Left renal pelvis (tissue), 4 donors: ENCODE results near the gene RSPRY1. TPM values are rescaled to one million over a fixed set of nuclear protein-coding genes. Genes with fewer than 3 reads are reported as not detected.
"Not testable (repeated sequence)": the region's sequence is repeated elsewhere in the genome, so short reads cannot be mapped to it uniquely, and the experiment has no call there.

Source experiments
- DNase-seq, 4 donors: peaks; one replicate each; pipeline ENCODE4 v3.0.0-alpha.2; 2013; ENCODE audit warnings: low read depth in 4 of 4, low spot score in 3 of 4
- polyA plus RNA-seq, 4 donors: library from polyadenylated mRNA; unstranded; fragments of 120-200 nt; gene quantifications; one replicate each; pipeline ENCODE4 v1.2.1, GENCODE V29; 2013; ENCODE audit not compliant: insufficient read length in 4 of 4

Gene RSPRY1
- polyA plus RNA-seq, 4 donors = 36.0 to 52.2 (median 48.9) TPM

DNA sequence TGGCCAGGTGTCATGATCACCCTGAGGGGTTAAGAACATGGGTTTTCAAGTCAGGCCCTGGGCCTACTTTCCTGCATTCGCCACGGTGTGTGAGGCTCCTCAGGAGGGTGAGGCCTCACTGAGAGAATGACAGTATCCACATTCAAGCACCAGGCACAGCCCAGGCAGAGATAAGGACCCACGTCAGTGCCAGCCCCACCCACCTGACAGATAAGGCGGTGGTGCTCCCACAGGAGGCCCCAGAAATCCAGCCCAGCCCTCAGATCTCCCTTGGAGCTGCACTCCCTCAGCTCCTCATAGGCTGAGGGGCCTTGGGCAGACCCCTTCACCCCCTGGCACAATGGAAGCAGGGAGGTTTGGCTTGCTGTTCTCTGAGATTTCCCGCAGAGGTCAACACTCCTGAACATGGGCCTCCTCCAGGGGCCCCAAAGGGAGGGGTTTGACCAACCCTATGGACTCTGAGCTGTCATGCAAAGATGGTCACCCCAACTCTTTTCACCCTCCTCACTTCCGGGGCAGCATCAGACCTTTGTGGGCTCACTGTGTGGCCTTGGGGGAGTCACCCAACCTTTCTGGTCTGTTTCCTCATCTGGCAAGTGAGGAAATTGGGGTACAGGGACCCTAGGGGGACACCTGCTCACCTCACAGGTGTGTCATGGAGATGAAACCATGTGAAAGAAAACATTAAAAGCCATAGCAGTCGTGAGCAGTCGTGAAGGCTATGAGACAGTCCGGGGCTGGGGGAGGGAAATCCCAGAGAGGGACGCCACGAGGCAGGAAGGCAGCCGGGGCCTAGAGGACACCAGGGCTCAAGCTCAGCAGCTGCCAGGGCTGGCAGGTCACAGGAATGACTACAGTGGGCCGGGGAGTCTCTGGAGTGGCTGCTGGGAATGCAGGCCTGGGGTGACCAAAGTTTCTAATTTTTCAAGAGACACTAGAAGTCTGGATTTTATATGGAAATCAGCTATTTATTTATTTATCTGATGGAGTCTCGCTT lies 83.0 kb downstream of the RSPRY1 start:
- no peak for DNase-seq

GRCh38 chr16:57270221-57271062 lies 84.3 kb downstream of the RSPRY1 start:
- DNase-seq = no peak

GRCh38 chr16:57271063-57271345 lies 84.9 kb downstream of the RSPRY1 start:
- no peak for DNase-seq

GRCh38 chr16:57271867-57272495 lies 85.9 kb downstream of the RSPRY1 start:
- DNase-seq = no peak

DNA sequence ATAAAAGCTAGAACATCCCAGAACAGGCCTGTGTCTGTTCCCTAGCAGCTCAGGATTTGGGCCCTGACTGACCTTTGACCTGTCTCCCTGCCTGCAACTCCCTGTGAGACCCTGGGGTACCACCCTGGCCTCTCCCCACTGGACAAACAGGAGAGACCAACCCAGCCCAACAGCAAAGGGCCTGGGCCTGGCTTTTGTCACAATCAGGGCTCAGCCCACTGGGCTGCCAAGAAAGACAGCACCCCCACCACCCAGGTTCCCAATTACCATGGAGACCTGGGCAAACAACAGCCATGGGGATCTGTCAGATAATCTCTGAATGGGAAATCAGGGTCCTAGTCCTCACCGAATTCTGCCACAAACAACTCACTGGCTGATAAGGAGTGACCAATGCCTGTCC lies 87.2 kb downstream of the RSPRY1 start:
- DNase-seq = no peak

GRCh38 chr16:57273826-57274225 lies 87.7 kb downstream of the RSPRY1 start:
- DNase-seq = no peak

GRCh38 chr16:57275946-57276345 lies 89.8 kb downstream of the RSPRY1 start:
- not testable (repeated sequence) for DNase-seq

GRCh38 chr16:57276596-57276995 lies 90.5 kb downstream of the RSPRY1 start:
- no peak for DNase-seq

DNA sequence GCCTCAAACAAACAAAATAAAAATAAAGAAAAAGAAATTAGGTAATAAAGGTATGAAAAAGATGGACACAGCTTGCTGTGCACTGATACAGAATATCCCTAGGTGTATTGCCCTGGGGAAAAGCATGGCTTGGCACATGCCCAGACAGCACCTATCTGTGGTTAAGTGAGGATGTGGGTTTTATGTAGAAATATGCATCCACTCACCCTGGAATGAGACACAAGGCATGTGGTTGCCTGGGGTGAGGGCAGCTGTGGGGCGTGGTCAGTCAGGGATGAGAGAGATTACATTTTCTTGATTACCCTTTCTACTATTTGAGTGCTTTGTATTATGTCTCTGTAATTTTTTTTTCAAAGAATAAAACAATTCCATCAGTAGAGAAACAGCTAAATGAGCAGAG lies 91.5 kb downstream of the RSPRY1 start:
- DNase-seq = no peak

GRCh38 chr16:57278494-57278893 lies 92.4 kb downstream of the RSPRY1 start:
- DNase-seq = no peak

- no peak for DNase-seq
Observed at GRCh38 chr16:57279780-57280638, 93.9 kb downstream of the RSPRY1 start.

DNA sequence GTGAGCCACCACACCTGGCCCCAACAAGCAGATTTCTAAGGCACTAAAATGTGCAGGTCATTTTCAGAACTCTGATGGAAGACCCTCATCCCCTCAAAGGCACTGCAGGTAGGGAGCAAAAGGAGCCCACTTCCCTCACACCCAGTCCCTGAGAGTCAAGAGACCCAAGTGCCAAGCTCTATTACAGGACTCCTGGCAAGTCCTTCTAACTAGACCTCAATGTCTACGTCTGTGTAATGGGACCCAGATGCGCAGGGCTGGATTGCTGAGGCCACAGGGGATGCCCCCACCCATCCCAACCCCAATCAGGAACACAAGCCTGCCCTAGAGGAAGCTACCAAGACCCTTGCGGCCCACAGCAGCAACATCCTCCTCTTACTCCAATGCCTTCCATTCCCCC lies 95.7 kb downstream of the RSPRY1 start:
- no peak for DNase-seq

DNA sequence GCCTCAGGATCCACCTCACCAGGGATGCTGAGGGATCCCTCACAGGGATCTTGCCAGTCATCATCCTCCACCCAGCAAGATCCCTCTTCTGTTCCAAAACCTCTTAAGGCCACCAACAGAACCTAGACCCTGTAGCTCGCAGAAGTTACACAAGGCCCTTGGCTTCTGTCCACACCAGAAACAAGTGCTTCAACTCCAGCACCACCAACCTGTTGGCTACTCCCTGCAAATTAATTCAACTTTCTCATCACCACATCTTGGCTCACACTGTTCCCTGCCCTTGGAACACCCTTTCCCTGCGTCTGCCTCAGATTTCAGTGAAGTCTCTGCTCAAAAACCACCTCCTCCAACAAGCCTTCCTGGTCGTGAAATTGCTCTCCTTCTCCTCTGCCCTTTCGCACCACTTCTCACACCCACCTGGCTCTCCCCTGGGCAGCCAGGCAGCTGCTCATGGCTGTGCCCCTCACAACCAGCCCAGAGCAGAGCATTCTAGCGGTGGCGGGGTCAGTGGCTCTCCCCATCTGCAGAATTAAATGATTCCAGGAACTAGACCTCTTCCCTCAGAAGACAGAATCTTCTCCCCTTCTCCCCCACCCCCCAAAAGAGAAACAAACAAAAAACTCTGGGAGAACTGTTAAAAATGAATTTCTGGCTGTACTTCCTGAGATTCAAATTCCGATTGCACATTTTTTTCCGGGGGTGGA lies 96.5 kb downstream of the RSPRY1 start:
- no peak for DNase-seq

GRCh38 chr16:57283214-57283958 lies 97.3 kb downstream of the RSPRY1 start:
- DNase-seq = no peak

DNA sequence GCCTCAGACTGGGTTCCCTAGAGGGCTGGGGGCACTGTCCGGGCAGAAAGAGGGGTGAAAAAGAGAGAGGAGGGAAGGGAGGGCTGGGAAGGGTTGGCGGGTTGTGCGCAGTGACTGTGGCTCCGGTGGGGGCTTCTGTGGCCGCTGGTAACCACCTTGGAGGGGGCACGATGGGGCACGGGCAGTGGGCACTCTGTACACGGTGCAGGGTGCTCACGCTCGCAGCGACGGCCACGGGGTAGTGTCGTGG lies 97.8 kb downstream of the RSPRY1 start:
- DNase-seq = no peak

GRCh38 chr16:57284209-57284951 lies 98.3 kb downstream of the RSPRY1 start, which contains the start of gene PLLP:
TSS of gene PLLP (minus strand) at chr16:57284672. CDS start at chr16:57284540, 132 bp downstream.
- DNase-seq = no peak

- DNase-seq = no peak
Observed at GRCh38 chr16:57284952-57285363, 98.8 kb downstream of the RSPRY1 start.

DNA sequence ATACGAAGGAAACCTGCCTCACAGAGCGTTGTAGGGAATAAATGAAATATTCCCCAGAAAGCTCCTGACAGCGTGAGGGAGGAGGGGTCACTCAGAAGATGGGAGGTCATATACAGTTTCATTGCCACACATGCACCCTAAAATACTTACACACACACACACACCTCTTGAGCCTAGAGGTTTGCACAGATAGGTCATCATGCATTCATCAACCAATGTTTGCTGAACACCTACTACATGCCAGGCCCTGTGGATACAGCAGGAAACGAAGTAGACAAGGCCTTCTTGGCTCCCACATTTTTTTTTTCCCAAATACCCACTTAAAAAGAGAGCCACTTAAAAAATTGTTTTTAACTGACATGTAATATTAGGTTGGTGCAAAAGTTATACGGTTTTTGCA lies 99.2 kb downstream of the RSPRY1 start:
- DNase-seq = no peak
